Tibial nerve (tissue), 4 donors: ENCODE results near the gene SHB.

Experiments used
- CTCF ChIP-seq, 5 experiments: fragments of 200-600 bp in 3 of 5; fragments of 450-650 bp in 2 of 5; sonication (generic) in 3 of 5; IDR thresholded peaks; one replicate each; pipeline ENCODE4 v1.5.1; 2016 to 2019; ENCODE audit warnings: antibody characterized with exemption in 5 of 5, mild to moderate bottlenecking in 3 of 5, moderate library complexity in 2 of 5
- EP300 ChIP-seq, 2 donors: sonication (generic); formaldehyde crosslinking; IDR thresholded peaks; one replicate each; pipeline ENCODE4 v1.6.1; 2017; ENCODE audit warnings: antibody characterized with exemption in 2 of 2, mild to moderate bottlenecking in 1 of 2
- POLR2A ChIP-seq, 2 donors: fragments of 450-650 bp; IDR thresholded peaks; one replicate each; pipeline ENCODE4 v1.6.1; 2017; ENCODE audit warnings: antibody characterized with exemption in 2 of 2, mild to moderate bottlenecking in 2 of 2, moderate library complexity in 2 of 2

GRCh38 chr9:38012767-38013450 is 56.1 kb downstream of the SHB start:
- TF ChIP-seq EP300 (IDR thresholded peaks at IDR 0.05) (no peak), CTCF (IDR thresholded peaks at IDR 0.05) (no peak), POLR2A (IDR thresholded peaks at IDR 0.05) (no peak)
